HCEC 1CT (cell line): ENCODE data around the gene STMN1.

Source experiments
- DNase-seq: peaks from one replicate; pipeline ENCODE4 v3.0.0-alpha.2; 2017

Gene STMN1

GRCh38 chr1:25867210-25867991 is 38.8 kb downstream of the STMN1 start:
- DNase-seq = no peak

- no peak for DNase-seq
These were observed 39.9 kb downstream of the STMN1 start for GRCh38 chr1:25866288-25866687.

GRCh38 chr1:25864434-25864833 is 41.8 kb downstream of the STMN1 start:
- DNase-seq = no peak

- no peak for DNase-seq
These were observed 42.5 kb downstream of the STMN1 start for GRCh38 chr1:25863486-25864262.

GRCh38 chr1:25862785-25863485 is 43.3 kb downstream of the STMN1 start:
- DNase-seq = no peak

- no peak for DNase-seq
These were observed 44.6 kb downstream of the STMN1 start for GRCh38 chr1:25861316-25862286.

- peak; percentile 90 for DNase-seq
These were observed 47.1 kb downstream of the STMN1 start, which contains the start of gene AUNIP for GRCh38 chr1:25858906-25859789. Gene AUNIP (minus strand): TSS chr1:25859457. CDS start chr1:25859357, 100 bp downstream.

GRCh38 chr1:25858494-25858893 is 47.7 kb downstream of the STMN1 start:
- DNase-seq = no peak

- DNase-seq = no peak
These were observed 49.4 kb downstream of the STMN1 start for GRCh38 chr1:25856856-25857255.

- no peak for DNase-seq
These were observed 51.7 kb downstream of the STMN1 start for GRCh38 chr1:25854554-25854953.
